Islet precursor cell (in vitro differentiated cells): ENCODE data around the gene SAP130.

Source experiments
- DNase-seq: peaks from one replicate; pipeline ENCODE4 v3.0.0-alpha.2; 2018

SAP130 gene

DNA sequence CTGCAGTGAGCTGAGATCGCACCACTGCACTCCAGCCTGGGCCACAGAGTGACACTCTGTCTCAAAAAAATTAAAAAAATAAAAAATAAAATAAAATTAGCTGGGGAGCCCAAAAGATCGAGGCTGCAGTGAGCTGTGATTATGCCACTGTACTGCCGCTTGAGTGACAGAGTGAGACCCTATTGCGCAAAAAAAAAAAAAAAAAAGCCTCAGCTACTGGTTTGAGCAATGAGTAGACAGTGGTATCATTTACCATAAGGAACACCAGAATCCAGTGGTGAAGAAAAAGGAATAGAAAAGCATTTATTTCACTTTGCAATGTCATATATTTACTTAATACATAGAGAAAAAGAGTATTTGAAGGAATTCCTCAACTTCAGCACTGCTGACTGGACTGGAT, 3.0 kb downstream of the SAP130 start:
- DNase-seq = no peak

DNA sequence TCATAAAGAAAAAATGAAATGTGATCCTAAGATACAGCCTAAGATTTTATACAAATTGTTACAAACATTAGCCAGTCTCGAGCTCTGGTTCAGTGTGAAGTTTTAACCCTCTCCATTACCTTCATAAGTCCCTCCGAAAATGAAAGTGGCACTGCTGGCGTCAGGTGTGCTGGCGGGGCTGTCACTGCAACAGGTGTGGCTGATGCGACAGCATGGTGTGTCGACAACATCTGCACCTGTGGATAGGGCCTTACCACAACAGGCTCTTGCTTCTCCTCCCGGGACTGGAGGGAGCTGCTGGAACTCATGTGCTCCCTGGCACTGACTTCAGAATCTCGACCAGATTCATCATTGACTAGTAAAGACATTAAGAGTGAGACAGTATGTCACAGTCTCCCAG, 10.3 kb downstream of the SAP130 start:
- no peak for DNase-seq

DNA sequence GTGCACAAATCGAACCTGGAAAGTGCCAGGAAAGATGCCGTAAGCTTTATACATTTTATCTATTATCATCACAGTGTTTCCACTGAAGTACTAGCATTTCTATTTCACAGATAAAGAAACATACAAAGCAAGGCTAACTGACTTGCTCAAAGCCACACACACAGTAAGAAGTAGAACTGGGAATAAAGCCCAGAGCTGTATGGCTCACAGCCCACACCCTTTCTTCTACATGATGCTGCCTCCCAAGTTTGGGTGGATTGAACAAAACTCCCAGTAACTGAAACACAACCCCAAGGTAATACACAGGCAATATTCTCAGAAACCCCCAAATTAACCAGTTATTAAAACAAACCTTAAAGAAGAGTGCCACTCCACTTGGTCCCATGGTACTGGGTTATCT, 11.2 kb downstream of the SAP130 start:
- DNase-seq = no peak

DNA sequence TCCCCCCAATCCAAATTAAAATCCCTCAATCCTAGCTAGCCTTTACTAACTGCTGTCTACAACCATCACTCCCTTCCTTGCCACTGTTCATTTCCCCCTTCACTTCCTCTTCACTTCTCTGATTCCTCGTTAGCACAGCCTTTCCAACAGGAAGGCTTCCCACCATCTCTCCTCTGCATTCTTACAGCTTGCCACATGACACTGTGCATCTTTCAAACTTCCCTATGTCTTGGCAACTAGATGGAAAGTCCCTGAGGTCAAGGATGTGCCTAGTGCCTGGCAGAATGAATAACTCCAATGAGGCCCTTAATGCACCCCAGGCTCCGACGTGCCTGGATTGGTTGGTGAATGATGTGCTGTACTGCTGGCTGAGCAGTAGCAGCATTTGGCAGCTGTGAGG, 15.2 kb downstream of the SAP130 start:
- no peak for DNase-seq

DNA sequence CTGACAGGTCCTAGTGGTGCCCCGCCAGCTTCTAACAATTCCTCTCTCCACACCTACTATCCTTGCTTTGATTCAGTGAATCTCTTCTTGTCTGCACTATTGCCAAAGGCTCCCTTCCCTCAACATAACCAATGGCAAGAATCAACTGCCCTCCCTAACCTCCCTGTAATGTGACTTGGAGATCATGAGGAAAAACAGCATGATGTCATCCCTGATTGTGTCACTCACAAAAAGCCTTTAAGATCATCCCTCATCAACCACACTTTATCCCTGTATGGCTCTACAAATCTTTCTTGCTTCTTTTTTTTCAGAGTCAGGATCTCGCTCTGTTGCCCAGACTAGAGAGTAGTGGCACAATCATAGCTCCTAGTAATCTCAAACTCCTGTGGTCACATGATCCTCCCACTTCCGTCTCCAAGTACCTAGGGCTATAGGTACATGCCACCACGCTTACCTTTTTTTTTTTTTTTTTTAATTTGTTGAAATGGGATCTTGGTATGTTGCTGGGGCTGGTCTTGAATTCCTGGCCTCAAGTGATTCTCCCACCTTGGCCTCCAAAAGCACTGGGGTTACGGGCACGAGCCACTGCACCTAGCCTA, 19.7 kb downstream of the SAP130 start:
- DNase-seq = no peak

DNA sequence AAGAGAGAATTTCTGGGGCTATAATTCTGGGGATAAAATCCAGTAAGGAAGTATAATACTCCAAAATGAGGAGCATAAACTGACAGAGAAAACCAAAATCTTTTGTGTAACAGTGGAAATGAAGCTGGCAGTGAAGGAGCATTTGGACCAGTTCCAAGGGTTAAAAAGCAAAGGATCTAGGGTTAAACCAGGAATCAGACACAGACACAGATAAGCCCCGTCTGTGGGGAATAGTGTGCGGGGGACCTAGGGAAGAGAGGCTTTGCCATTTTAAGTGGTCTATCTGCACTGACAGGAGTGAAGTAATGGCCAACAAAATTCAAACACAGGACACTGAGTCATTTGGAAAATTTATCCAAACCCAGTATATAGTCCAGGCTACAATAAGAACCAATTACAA, 23.4 kb downstream of the SAP130 start:
- DNase-seq = no peak

DNA sequence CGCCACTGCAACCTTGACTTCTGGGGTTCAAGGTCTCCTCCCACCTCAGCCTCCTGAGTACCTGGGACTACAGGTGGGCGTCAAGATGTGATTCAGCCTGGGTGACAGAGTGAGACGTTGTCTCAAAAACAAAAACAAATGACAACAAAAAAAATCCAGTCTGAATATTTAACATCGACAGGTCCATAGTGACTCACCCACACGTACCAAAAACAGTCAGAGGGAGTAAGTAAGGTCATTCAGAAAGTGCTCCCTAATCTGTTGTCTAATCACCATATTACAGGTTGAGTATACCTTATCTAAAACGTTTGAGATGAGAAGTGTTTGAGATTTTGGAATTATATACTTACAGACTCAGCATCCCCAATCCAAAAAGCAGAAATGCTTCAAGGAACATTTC, 24.4 kb downstream of the SAP130 start:
- DNase-seq = no peak

DNA sequence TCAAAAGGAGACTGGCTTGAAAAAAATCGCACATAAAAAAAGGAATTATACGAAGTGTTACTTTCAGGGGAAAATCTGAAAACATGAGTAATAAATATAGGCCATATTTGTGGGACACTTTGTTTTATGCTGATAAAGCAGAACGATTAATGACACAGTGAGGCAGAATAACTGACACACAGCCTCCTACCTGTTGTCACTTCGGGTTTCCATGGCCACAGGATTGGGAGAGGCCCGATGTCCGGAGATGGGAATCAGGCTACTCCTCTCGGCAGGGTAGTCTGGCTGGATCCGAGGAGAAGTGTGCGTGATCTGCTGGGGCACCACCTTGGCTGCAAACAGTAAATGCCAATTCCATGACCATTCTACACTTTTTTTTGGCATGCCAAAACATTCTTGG, 31.7 kb downstream of the SAP130 start:
- no peak for DNase-seq

DNA sequence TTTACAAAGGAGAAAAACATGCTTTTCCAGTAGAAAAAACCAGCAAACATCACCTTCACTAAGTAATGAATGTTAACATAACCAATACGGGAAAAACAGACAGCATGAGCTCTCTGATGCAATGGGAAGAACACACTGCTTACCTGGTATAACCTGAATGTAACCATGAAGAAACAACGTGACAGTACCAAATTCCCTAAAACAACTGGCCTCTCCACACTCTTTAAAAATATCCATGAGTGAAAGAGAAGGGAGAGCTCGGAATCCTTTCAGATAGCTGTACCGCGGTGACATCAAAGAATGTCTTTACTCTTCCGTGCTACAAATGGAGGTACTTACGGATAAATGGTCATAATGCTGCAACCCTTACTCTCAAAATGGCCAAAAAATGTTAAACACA, 32.1 kb downstream of the SAP130 start:
- no peak for DNase-seq

DNA sequence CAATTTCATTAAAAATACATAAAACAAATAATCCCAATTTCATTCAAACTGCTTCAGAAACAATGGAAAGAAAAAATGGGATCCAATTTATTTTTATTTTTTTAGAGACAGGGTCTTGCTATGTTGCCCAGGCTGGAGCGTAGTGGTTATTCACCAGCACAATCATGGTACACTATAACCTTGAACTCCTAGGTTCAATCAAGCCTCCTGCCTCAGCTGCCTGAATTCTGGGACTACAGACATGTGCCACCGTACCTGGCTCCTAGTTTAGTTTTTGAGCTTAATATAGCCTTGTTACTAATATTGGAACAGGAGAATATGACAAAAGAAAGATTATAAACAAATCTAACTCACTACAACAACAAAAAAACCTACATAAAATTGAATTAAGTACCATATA, 34.2 kb downstream of the SAP130 start:
- DNase-seq = no peak

DNA sequence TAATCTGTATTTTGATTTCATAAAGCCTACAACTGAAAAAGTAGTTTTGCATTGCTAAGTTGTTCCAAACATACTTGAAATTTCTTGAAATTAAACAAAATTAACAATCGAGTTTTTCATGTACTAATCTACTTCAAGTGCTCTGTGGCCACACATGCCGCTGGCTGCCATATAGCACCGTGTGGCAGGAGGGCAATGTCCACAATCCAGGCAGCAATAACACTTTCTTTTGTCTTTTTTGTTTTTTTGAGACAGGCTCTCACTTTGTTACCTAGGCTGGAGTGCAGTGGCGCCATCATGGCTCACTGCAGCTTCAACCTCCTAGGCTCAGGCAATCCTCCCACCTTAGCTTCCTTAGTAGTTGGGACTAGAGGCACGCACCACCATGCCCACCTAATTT, 36.1 kb downstream of the SAP130 start:
- no peak for DNase-seq

DNA sequence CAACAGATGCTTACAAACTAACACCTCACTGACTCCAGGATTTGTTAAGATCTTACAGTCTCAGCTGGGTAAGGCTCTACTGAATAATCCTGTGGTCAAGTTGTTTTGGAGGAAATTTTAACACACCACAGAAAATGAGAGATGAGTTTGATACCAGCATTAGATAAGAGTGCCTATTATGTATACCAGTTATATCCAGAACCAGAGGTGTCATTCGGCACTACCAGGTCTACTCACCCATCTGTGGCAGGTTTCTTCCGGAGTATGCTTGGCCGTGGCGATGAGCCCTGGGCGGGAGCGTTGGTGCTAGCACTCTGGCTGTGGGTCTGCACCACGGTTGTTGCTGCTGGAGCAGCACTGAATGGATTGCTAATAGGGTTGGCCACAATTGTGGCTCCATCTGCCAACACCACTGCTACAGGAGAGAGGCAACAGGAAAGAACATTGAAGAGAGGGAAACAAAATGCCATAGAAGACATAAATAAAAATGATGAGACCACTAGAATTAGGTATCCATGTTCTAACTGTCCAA, 41.2 kb downstream of the SAP130 start:
- no peak for DNase-seq

DNA sequence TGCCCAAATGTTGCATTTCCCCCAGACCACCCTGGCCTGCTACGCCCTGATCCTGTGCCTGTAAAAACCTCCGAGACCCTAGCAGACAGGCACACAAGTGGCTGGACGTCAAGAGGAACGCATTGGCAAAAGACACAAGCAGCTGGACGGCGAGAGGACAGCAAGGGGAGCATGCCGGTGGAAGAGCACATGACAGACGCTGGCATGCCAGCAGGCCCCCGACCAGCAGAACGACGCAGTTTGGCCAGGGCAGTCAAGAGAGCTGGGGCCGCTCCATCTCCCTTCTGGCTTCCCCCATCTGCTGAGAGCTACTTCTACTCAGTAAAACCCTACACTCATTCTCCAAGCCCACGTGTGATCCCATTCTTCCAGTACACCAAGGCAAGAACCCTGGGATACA, 42.1 kb downstream of the SAP130 start:
- DNase-seq = no peak

DNA sequence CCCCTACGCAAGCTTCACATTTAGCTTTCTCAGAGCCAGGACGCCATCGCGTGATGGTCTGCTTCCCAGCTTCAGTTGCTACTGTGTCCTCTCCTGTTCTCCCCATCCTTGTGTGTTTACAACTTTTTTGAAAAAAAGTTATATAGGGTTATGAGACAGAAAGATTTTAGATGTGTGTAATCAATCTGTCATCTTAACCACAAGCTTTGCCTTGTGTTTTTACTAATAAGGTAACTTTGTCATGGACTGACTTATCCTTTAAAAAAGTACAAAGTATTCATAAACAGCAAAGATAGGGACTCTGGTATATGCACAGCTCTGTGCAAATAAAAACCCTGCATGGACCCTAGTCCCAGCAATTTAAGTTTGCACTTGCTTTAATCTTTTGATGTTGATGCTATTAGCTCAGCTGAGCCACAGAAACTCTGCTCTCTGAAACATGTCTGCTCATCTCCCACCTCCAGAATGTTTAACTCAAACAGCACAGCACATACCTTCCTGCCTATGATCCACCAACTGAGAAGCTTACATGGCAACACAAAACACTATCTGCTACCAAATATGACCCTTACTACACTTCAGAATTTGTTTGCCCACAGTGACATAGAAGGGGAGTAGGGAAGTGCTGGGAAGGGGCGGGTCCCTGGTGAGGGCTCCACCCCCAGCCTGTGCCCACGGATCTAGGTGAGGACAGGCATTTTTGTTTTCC, 42.7 kb downstream of the SAP130 start:
- no peak for DNase-seq

DNA sequence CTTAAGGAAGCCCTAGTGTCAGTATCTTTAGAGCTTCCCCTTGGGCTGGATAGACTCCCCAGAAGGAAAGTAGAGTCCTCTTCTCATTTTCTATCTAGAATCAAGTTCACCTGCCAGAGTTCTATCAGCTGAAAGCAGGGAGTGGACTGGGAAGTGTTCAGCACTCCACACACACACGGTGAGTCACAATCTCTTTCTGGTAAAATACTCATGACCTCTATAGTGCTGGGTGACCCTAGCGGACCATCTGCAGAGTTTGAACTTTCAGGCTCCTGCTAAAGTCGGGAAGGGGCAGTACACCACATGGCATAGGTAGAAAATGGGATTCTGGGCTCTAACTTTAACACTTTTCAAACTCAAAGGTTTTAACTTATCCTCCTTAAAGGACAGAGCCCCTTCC, 43.3 kb downstream of the SAP130 start:
- no peak for DNase-seq

DNA sequence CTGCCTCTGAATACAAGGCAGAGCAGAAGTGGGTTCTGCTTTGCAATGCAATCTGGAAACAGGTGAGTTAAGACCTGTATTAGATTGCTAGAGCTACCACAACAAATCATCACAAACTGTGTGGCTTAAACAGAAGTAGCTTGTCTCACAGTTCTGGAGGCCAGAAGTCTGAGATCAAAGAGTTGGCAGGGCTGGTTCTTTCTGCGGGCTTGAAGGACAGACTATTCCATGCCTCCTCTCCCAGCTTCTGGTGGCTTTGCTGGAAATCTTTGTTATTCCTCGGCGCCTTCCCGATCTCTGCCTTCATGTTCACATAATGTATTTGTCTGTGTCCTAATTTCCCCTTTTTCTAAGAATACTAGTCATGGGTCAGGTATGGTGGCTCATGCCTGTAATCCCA, 58.4 kb downstream of the SAP130 start:
- no peak for DNase-seq

DNA sequence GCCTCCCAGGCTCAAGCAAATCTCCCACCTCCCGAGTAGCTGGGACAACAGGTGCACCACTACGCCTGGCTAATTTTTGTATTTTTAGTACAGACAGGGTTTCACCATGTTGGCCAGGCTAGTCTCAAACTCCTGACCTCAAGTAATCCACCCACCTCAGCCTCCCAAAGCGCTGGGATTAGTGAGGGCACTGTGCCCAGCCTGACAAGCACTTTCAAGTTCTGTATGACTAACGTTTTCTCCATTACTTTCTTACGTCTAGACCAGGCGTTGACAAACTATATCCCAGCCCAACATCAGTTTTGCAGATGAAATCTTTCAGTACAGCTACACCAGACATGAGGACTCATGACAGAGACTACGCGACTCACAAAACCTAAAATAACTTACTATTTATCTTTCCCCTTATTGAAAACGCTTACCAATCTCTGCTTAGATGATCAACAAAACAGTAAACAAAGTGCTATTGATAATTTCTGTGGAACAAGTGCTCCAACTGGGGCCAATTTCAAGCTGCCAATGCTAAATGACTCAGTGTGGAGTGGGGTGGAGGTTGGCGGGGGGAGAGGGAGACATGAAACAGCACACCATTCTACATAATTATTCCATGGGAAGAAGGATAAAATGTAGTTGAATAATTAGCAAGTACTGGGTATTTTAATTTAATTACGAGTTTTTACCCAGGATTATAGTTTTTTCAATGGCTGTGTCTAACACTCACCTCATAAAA, 59.1 kb downstream of the SAP130 start:
- no peak for DNase-seq

DNA sequence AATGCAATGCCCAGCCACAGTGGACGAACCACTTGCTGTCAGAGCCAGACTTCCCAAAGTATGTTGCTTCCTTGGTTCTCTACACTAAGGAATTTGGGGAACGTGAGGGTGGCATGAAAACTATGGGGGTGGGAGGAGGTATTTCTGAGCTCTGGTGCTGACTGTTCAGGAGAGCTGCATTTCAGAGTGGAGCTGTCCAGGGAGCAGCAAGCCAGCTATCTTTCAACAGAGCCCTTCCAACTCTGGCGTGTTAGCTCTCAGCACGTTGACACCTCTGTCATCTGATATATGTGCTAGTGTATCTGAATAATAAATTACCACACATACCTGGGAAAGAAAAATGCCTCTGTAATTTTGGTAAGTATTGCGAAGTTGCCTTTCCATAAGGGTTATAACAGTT, 66.1 kb downstream of the SAP130 start:
- no peak for DNase-seq

DNA sequence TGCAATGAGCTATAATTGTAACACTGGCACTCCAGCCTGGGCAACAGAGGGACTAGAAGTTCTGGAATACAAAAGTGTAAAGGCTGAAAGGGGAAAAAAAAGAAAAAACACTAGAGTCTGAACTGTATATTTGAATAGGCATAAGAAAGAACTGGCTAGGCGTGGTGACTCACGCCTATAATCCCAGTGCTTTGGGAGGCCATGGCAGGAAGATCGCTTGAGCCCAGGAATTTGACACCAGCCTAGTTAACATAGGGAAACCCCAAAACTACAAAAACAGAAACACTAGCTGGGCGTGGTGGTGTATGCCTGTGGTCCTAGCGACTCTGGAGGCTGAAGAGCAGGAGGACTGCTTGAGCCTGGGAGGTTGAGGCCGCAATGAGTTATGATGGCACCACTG, 70.6 kb downstream of the SAP130 start:
- no peak for DNase-seq

DNA sequence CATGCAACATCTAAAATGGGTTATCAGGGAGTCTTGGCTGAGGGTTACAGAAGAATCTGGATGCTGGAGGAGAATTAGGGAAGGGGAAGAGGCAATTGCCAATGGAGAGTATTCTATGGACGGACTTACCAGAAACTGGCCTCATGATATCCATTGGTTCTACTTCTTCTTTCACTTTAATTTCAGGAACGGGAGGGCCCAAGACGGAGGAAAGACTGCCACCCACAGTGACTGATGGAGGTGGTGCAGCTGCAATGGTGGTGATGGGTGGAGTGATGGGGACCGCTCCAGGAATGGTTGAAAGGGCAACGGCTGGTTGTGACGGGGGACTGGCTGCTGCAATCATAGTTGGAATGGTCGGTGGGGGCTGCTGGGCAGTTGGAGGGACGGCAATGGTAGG, 73.0 kb downstream of the SAP130 start:
- DNase-seq = no peak

DNA sequence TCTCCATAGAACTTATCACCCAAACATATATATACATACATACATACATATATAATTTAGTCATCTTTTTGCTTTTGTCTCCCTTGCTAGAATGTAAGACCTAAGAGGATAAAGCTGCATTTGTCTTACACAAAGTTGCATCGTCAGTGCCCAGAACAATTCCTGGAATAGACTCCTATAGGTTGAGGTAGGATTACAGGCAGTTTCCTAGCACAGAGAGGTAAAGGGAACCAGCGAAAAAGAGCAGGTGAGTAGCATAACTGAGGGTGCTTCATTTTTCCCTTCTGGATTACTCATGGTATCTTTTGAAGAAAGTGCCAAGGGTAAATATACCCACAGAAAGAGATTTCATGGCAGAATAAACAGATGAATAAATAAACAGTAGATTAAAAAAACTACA, 74.0 kb downstream of the SAP130 start:
- DNase-seq = no peak

DNA sequence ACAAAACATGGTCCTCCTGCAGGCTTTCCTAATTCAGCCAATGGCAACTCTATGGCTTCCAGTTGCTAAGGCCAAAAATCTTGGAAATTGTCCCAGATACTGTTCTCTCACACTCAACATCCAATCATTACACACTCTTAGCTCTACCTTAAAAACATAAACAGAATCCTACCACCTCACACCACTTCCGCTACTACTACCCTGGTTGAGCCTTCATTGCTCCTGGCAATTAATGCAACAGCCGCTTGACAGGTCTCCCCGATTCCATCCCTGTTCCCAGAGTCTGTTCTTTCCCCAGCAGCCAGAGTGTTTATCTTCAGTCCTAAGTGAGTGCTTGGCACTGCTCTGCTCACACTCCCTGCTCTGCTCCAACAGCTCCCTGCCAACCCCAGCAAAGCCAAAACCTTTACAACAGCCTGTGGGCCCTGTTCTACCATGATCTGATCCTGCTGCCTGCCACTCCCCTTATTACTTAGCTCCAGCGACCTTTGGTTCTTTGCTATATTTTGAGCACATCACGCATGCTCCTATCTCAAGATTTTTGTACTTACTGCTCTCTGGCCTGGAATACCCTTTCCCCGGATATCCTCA, 74.6 kb downstream of the SAP130 start:
- DNase-seq = no peak

DNA sequence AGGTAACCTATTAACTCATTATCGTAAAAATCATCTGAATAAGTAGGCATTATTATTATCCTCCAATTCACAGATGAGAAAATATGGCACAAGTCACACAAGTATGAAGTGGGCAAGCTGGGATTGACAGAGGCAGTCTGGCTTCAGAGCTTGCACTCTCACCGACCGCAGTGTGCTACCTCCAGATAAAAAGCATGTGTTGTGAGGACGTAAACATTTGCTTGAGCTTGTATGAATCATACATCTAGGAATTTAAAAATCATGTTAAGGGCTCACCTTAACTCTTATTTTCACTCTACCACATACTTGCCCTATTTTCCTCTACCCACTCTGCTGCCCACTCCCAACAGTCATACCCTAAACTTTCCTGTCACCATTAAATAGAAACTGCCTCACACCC, 76.8 kb downstream of the SAP130 start:
- no peak for DNase-seq

DNA sequence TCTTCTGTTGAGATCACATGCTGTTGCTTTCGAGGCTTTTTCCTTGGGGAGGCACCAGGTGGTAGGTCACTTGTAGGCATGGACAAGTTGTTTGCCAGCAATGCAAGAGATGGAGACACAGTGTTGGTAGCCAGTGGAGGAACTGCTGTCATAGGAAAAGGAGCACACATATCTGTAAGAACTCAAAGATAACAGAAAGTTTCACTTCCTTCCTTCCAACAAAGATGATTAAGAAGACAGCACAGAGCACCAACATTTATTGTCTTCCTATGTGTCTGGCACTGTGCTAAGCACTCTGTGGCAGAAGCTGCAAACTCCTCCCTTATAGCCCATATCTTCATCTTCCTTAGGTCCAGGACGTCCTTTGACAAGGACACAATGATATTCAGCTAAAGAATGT, 77.6 kb downstream of the SAP130 start:
- no peak for DNase-seq
